GM13977 (cell line): ENCODE measurements around the gene GNA12.
"Not testable (repeated sequence)": the region's sequence is repeated elsewhere in the genome, so short reads cannot be mapped to it uniquely, and the experiment has no call there.

ENCODE experiments used
- DNase-seq: peaks from one replicate; pipeline ENCODE4 v3.0.0; 2012; ENCODE audit warnings: low spot score
- in situ Hi-C: fragments of 300-500 bp; cut with MboI; formaldehyde crosslinking; loops from one replicate; pipeline ENCODE4 v1.12.0; 2022; ENCODE audit warnings: low sequenced_read_pairs, low pct_unique_long_range_greater_than_20kb, mixed read lengths, inconsistent platforms; ENCODE audit not compliant: unreplicated experiment
- TF ChIP-seq, protein P1 (sequence below): IDR thresholded peaks from 2 replicates; pipeline ENCODE4 v1.5.1; 2012; ENCODE audit warnings: mild to moderate bottlenecking, control low read depth; ENCODE audit not compliant: insufficient read depth; ENCODE audit errors: extremely low read depth, missing control alignments

GNA12 gene

DNA sequence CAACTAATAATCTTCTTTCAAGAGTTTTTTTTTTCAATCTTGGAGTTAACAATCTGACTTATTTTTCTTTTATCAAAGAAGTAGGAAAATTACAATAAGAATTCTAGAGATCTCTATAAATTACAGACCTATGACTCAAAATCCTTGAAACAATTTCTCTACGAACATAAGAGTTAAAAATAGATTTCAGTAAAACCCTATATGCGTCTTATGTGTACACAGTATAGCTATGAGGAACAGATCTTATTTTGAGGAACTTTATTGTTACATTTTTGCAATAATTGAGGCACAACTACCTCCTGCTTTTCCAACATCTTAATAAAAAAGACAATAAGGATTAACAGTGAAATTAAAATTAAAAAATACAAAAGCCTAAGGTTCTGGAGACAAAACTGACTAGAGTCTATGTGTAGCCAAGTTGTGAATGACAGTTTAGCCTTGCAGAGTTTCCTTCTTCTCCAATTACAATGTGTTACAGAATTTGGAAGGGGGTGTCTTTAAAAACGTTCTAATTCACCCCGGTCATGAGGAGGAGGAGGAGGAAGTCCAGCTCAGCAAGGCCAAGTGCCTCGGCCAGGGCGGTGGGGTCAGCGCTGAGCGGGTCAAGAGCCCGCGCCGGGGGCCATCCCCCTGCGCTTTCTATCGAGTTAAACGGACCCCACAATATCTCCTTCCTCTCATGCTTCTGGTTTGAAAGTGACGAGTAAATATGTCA, 115.6 kb downstream of the GNA12 start:
- no peak for DNase-seq
- in situ Hi-C loops, result no loop called here
- TF ChIP-seq, protein P1, sequence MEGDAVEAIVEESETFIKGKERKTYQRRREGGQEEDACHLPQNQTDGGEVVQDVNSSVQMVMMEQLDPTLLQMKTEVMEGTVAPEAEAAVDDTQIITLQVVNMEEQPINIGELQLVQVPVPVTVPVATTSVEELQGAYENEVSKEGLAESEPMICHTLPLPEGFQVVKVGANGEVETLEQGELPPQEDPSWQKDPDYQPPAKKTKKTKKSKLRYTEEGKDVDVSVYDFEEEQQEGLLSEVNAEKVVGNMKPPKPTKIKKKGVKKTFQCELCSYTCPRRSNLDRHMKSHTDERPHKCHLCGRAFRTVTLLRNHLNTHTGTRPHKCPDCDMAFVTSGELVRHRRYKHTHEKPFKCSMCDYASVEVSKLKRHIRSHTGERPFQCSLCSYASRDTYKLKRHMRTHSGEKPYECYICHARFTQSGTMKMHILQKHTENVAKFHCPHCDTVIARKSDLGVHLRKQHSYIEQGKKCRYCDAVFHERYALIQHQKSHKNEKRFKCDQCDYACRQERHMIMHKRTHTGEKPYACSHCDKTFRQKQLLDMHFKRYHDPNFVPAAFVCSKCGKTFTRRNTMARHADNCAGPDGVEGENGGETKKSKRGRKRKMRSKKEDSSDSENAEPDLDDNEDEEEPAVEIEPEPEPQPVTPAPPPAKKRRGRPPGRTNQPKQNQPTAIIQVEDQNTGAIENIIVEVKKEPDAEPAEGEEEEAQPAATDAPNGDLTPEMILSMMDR, result no peak

DNA sequence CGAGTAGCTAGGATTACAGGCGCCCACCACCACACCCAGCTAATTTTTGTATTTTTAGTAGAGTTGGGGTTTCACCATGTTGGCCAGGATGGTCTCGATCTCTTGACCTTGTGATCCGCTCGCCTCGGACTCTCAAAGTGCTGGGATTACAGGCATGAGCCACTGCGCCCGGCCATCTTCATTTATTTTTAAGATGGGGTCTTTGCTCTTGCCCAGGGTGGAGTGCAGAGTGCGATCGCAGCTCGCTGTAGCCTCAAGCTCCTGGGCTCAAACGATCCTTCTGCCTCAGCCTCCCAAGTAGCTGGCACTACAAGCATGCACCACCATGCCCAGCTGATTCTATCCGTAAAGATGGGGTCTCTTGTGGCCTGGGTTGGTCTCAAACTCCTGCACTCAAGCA, 116.9 kb downstream of the GNA12 start:
- in situ Hi-C loops, DNase-seq: not testable (repeated sequence)

- in situ Hi-C loops, result no loop called here
- TF ChIP-seq, protein P1, result no peak
- DNase-seq, result no peak
These were observed 117.6 kb downstream of the GNA12 start for GRCh38 chr7:2726316-2727018.

DNA sequence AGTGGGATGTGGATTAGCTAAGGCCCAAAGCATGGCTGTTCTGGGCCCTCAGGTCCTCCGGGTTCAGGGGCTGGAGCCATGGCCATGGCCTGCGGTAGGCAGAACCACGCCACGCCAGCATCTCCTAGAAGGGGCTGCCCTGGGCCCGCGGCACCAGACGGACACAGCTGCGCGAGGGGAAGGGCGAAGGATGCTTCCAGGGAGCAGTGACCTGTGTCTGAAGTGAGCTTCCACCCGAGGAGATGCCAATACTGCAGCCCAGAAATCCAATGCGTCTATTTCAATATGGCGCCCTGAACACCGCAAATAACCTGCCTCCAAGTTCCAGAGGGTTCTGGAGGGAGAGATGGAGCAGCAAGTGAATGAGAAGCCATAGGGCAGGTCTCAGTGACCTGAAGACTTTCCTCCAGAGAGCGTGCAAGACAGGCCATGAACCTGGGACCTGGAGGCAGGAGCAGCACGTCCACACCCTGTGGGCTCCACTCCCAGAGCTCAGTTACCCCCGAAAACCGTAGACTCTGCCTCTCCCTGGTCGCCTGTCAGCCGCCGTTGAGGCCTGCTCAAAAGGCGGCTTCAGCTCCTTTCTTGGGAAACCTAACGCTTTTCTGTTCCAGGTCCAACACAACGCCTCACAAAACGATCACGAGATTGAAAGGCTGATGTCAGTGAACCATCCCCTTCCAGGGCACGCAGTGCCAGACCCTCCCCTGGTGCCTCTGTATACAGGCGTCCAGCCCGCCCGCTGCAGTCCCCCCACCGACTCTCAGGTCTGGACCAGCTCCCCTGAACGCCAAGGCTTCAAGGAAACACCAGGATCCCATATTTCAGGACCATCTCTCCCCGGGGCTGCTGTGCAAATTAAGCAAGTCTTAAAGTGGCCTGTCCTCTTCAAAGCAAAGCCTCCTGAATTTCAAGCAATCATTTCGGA, 118.7 kb downstream of the GNA12 start:
- in situ Hi-C loops, result no loop called here
- DNase-seq, result no peak
- TF ChIP-seq, protein P1, result no peak

DNA sequence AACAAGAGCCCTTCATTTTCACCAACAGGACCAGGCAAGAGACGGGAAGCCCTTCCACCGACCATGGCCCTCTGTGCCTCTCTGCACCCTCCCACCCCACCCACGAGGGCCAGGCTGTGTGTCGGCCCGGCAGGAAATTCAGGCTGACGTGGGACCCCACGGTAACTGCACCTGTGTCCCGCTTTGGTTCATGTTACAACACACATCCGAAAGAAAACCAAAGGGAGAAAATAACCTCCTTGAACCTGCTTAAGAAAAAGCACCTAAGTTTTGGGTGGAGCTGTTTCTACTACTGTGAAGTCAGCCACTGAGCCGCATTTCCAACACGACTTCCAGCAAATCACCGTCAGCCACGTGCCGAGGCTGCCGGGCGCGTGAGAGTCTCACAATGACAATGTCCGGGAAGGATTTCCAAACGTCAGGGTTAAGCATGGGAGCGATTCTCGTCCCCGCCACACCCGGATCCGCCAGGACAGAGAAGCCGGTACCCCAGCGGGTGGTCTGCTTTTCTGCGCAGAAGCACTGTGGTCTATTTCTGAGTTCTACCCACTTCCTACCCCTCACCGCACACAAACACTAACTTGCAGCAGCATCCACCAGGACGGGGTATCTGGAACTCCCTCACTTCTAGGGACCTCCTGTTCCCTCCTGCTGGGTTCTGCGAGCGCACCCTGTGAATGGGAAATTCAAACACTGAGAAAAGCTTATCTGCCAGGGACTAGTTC, 119.5 kb downstream of the GNA12 start:
- in situ Hi-C loops, result no loop called here
- TF ChIP-seq, protein P1, result no peak
- DNase-seq, result no peak

GRCh38 chr7:2724036-2724435, 120.1 kb downstream of the GNA12 start:
- in situ Hi-C loops, DNase-seq: not testable (repeated sequence)
